K562 (cell line): ENCODE results near the gene SDHAF4. TPM values are rescaled to one million over a fixed set of nuclear protein-coding genes. Genes with fewer than 3 reads are reported as not detected.

ENCODE experiments used
- ARID2 ChIP-seq: fragments of 450-650 bp; IDR thresholded peaks from 2 replicates; pipeline ENCODE4 v1.6.1; 2017; ENCODE audit warnings: antibody characterized with exemption, mild to moderate bottlenecking
- CBX2 ChIP-seq: fragments of 200-600 bp; sonication (generic); IDR thresholded peaks from one replicate; pipeline ENCODE4 v1.6.1; 2012; ENCODE audit warnings: mild to moderate bottlenecking, low read length, inconsistent platforms; ENCODE audit not compliant: insufficient read depth, poor library complexity, severe bottlenecking
- CHD1 ChIP-seq: fragments of 200-600 bp; sonication (generic); IDR thresholded peaks from one replicate; pipeline ENCODE4 v1.6.1; 2012; ENCODE audit warnings: mild to moderate bottlenecking, moderate library complexity, low read length, inconsistent platforms
- CSDE1 ChIP-seq, 2 experiments: fragments of 450-650 bp; IDR thresholded peaks; 2 replicates each; pipeline ENCODE4 v1.6.1; 2016; ENCODE audit warnings: mild to moderate bottlenecking in 1 of 2
- E2F8 ChIP-seq: fragments of 450-650 bp; IDR thresholded peaks from 2 replicates; pipeline ENCODE4 v1.7.1; 2018; ENCODE audit warnings: mild to moderate bottlenecking, low read depth; ENCODE audit not compliant: partially characterized antibody
- ETS2 ChIP-seq: IDR thresholded peaks from 2 replicates; pipeline ENCODE4 v1.6.1; 2016; ENCODE audit warnings: borderline replicate concordance, missing genetic modification characterization, mild to moderate bottlenecking, moderate library complexity, missing compliant biosample characterization; ENCODE audit not compliant: poor library complexity, severe bottlenecking
- HMBOX1 ChIP-seq: sonication (generic); IDR thresholded peaks from 2 replicates; pipeline ENCODE4 v1.6.1; 2016
- MTA2 ChIP-seq: fragments of 450-650 bp; IDR thresholded peaks from 2 replicates; pipeline ENCODE4 v1.6.1; 2016; ENCODE audit warnings: low read depth
- MYNN ChIP-seq, 2 experiments: sonication (generic); formaldehyde crosslinking in 1 of 2; IDR thresholded peaks; 2 replicates each; pipeline versions ENCODE4 v1.5.0 to v1.6.1; 2016 to 2020; ENCODE audit warnings: antibody characterized with exemption in 1 of 2, missing genetic modification reagents in 1 of 2
- PHF21A ChIP-seq: fragments of 450-650 bp; IDR thresholded peaks from 2 replicates; pipeline ENCODE4 v1.6.1; 2017; ENCODE audit warnings: low read depth, borderline replicate concordance
- PURB ChIP-seq: sonication (generic); formaldehyde crosslinking; IDR thresholded peaks from 2 replicates; pipeline ENCODE4 v1.9.0; 2021; ENCODE audit warnings: low read depth, mild to moderate bottlenecking, missing genetic modification reagents
- RBM22 ChIP-seq: fragments of 200-400 bp; formaldehyde crosslinking; IDR thresholded peaks from 2 replicates; pipeline ENCODE4 v1.6.1; 2018; ENCODE audit warnings: low read length, low read depth; ENCODE audit not compliant: poor library complexity, severe bottlenecking
- SNRNP70 ChIP-seq: fragments of 200-400 bp; formaldehyde crosslinking; optimal IDR thresholded peaks from 2 replicates; pipeline ENCODE3; 2017; ENCODE audit warnings: low read depth, low read length
- TCFL5 ChIP-seq: fragments of 250-450 bp; sonication (Bioruptor Pico); conservative IDR thresholded peaks from 2 replicates; pipeline ENCODE4 v1.6.1; 2021; ENCODE audit warnings: mild to moderate bottlenecking, moderate library complexity, matching md5 sums
- ZC3H11A ChIP-seq: IDR thresholded peaks from 2 replicates; pipeline ENCODE4 v1.6.1; 2012; ENCODE audit warnings: low read depth, low read length, improper control_type of control experiment
- ZNF41 ChIP-seq: fragments of 250-450 bp; sonication (Bioruptor Pico); conservative IDR thresholded peaks from 2 replicates; pipeline ENCODE4 v1.4.0; 2020; ENCODE audit warnings: mild to moderate bottlenecking
- ZNF444 ChIP-seq: fragments of 250-450 bp; sonication (Bioruptor Pico); IDR thresholded peaks from 2 replicates; pipeline ENCODE4 v1.4.0; 2020; ENCODE audit warnings: mild to moderate bottlenecking, moderate library complexity
- polyA plus RNA-seq, 8 experiments: library from polyadenylated mRNA; depleted of rRNA in 4 of 8; stranded (reverse) in 5 of 8; unstranded in 3 of 8; fragments of >200 nt; fragmentation: Nextera tagmentation in 2 of 8; fragmentation: Illumina TruSeq in 1 of 8; extraction: Ambion mirVana in 2 of 8; extraction: Trizol in 1 of 8; gene quantifications; 2 replicates each; pipeline versions ENCODE4 v1.2.1 to v1.2.3, GENCODE V29; 2011 to 2014; ENCODE audit warnings: inconsistent platforms in 1 of 8, missing spikeins in 1 of 8
- total RNA-seq, 7 experiments: library from RNA; depleted of rRNA in 6 of 7; stranded (reverse); fragments of >200 nt in 6 of 7; fragmentation: Illumina TruSeq in 2 of 7; extraction: Trizol in 2 of 7; gene quantifications; 2 replicates each; pipeline versions ENCODE4 v1.2.1 to v1.2.3, GENCODE V29; 2011 to 2021; ENCODE audit warnings: low replicate concordance in 1 of 7
- TF ChIP-seq, protein P1 (sequence below), 2 experiments: fragments of 200-800 bp in 1 of 2; sonication (Bioruptor generic) in 1 of 2; sonication (generic) in 1 of 2; formaldehyde crosslinking in 1 of 2; IDR thresholded peaks in 1 of 2; conservative IDR thresholded peaks in 1 of 2; 2 replicates each; pipeline versions ENCODE4 v1.5.0 to v1.6.1; 2016 to 2020; ENCODE audit warnings: missing compliant biosample characterization in 1 of 2, missing genetic modification characterization in 1 of 2, missing genetic modification reagents in 1 of 2
- TF ChIP-seq, protein P2 (sequence below): fragments of 250-450 bp; sonication (Bioruptor Pico); IDR thresholded peaks from 2 replicates; pipeline ENCODE4 v1.8.0; 2021; ENCODE audit warnings: borderline replicate concordance, mild to moderate bottlenecking, moderate library complexity; ENCODE audit not compliant: poor library complexity, severe bottlenecking
- TF ChIP-seq, protein P3 (sequence below): fragments of 450-650 bp; IDR thresholded peaks from 2 replicates; pipeline ENCODE4 v1.7.0; 2016; ENCODE audit warnings: borderline replicate concordance

The SDHAF4 gene
- total and polyA plus RNA-seq, 9 of the 15 experiments (the other 6 are each of a cell fraction or from before 2014, with no cell fraction given), result 3.5 to 12.0 (median 6.2) TPM

DNA sequence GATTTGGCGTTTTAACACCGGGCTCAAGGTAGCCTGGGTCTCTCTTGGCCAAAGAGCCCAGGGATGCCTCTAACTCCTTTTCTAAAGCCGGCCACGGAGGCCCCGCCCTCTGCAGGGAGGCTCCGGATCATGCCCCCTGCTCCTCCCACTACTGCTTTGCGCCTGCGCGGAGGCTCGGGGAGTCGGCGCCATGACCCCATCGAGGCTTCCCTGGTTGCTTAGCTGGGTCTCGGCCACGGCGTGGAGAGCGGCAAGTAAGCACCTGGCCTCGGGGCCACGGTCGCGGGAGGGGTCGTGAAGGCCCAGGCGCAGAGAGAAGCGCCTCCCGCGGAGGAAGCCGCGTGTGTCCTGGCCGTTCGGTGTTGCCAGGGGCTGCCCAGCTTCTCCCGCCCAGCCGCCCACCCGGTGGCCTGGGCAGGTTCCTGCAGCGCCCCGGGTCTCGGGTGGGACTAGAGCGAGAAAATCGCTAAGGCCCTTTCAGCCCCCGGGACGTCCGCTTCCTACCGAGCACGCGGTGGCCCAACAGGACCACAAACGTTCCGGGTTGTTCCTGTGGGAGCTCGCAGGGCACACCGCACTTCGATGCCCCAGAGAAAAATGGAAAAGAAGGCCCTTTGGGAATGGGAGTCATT lies at the start of gene SDHAF4 (continued):
- no peak for TF ChIP-seq SNRNP70
- no peak for TF ChIP-seq MYNN (IDR thresholded peaks at IDR 0.05)
- TF ChIP-seq MYNN (CRISPR knock-in tag; IDR thresholded peaks at IDR 0.05), result no peak
- no peak for TF ChIP-seq CHD1
- no peak for TF ChIP-seq ARID2
- no peak for TF ChIP-seq ZC3H11A
- TF ChIP-seq, protein P1, sequence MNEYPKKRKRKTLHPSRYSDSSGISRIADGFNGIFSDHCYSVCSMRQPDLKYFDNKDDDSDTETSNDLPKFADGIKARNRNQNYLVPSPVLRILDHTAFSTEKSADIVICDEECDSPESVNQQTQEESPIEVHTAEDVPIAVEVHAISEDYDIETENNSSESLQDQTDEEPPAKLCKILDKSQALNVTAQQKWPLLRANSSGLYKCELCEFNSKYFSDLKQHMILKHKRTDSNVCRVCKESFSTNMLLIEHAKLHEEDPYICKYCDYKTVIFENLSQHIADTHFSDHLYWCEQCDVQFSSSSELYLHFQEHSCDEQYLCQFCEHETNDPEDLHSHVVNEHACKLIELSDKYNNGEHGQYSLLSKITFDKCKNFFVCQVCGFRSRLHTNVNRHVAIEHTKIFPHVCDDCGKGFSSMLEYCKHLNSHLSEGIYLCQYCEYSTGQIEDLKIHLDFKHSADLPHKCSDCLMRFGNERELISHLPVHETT (CRISPR knock-in tag; conservative IDR thresholded peaks at IDR 0.05 in 1 of 2, IDR thresholded peaks at IDR 0.05 in 1 of 2), result 0 out of 4 replicates have a peak, but pooled peaks of 1 of the 2 experiments have one; percentile 17
- TF ChIP-seq, protein P2, sequence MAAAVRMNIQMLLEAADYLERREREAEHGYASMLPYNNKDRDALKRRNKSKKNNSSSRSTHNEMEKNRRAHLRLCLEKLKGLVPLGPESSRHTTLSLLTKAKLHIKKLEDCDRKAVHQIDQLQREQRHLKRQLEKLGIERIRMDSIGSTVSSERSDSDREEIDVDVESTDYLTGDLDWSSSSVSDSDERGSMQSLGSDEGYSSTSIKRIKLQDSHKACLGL, result no peak
- TF ChIP-seq PHF21A, result no peak
- TF ChIP-seq CSDE1 (IDR thresholded peaks at IDR 0.05), result no peak
- TF ChIP-seq E2F8, result no peak
- no peak for TF ChIP-seq PURB (CRISPR knock-in tag)
- TF ChIP-seq MTA2, result no peak
- no peak for TF ChIP-seq HMBOX1
- no peak for TF ChIP-seq RBM22
- no peak for TF ChIP-seq ETS2 (tag)
- TF ChIP-seq ZNF444 (CRISPR knock-in tag), result no peak
- TF ChIP-seq, protein P3, sequence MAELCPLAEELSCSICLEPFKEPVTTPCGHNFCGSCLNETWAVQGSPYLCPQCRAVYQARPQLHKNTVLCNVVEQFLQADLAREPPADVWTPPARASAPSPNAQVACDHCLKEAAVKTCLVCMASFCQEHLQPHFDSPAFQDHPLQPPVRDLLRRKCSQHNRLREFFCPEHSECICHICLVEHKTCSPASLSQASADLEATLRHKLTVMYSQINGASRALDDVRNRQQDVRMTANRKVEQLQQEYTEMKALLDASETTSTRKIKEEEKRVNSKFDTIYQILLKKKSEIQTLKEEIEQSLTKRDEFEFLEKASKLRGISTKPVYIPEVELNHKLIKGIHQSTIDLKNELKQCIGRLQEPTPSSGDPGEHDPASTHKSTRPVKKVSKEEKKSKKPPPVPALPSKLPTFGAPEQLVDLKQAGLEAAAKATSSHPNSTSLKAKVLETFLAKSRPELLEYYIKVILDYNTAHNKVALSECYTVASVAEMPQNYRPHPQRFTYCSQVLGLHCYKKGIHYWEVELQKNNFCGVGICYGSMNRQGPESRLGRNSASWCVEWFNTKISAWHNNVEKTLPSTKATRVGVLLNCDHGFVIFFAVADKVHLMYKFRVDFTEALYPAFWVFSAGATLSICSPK, result no peak
- no peak for TF ChIP-seq TCFL5 (CRISPR knock-in tag)
- no peak for TF ChIP-seq CBX2
- TF ChIP-seq ZNF41 (CRISPR knock-in tag), result no peak
